Vagina (tissue), 2 donors: Measurements from ENCODE around the gene GDPGP1. TPM values are rescaled to one million over a fixed set of nuclear protein-coding genes. Genes with fewer than 3 reads are reported as not detected.

Source experiments
- DNase-seq, 2 donors: peaks; one replicate each; pipeline ENCODE4 v3.0.0-alpha.2; 2017; ENCODE audit errors: extremely low spot score in 2 of 2
- H3K27ac ChIP-seq: fragments of 200-600 bp; sonication (generic); one replicate; pipeline ENCODE4 v1.5.1; 2019
- H3K27me3 ChIP-seq: fragments of 200-600 bp; sonication (generic); one replicate; pipeline ENCODE4 v1.5.1; 2019
- H3K36me3 ChIP-seq, 2 donors: fragments of 200-600 bp; sonication (generic); one replicate each; pipeline ENCODE4 v1.5.1; 2017 to 2019
- H3K4me1 ChIP-seq: fragments of 200-600 bp; sonication (generic); one replicate; pipeline ENCODE4 v1.5.1; 2019
- H3K4me3 ChIP-seq, 2 donors: fragments of 200-600 bp; sonication (generic); 1 replicate in 1 of 2; 2 replicates in 1 of 2; pipeline ENCODE4 v1.5.1; 2016 to 2019
- H3K9me3 ChIP-seq: fragments of 200-600 bp; sonication (generic); one replicate; pipeline ENCODE4 v1.5.1; 2019
- CTCF ChIP-seq, 3 experiments: fragments of 450-650 bp in 2 of 3; fragments of 200-600 bp in 1 of 3; sonication (generic) in 1 of 3; IDR thresholded peaks; one replicate each; pipeline ENCODE4 v1.5.1; 2017 to 2019; ENCODE audit warnings: antibody characterized with exemption in 3 of 3, mild to moderate bottlenecking in 2 of 3, moderate library complexity in 2 of 3
- POLR2A ChIP-seq, 2 donors: fragments of 450-650 bp; IDR thresholded peaks; one replicate each; pipeline ENCODE4 v1.6.1; 2017; ENCODE audit warnings: antibody characterized with exemption in 2 of 2, mild to moderate bottlenecking in 2 of 2, moderate library complexity in 2 of 2
- POLR2AphosphoS5 ChIP-seq, 2 donors: sonication (generic); formaldehyde crosslinking; IDR thresholded peaks; one replicate each; pipeline ENCODE4 v1.9.0; 2017; ENCODE audit warnings: antibody characterized with exemption in 2 of 2, mild to moderate bottlenecking in 2 of 2, low read depth in 1 of 2; ENCODE audit not compliant: insufficient read depth in 1 of 2
- intact Hi-C: fragments of 100-400 bp; cut with DNase I; formaldehyde crosslinking; loops from one replicate; pipeline ENCODE4 v1.15.1; 2023
- total RNA-seq: library from RNA; depleted of rRNA; stranded (reverse); fragments of >200 nt; gene quantifications from one replicate; pipeline ENCODE4 v1.2.3, GENCODE V29; 2016

Gene GDPGP1
- total RNA-seq, 1 donor from 2014 or later: 4.9 TPM

GRCh38 chr15:90191794-90192509 lies 42.1 kb upstream of the GDPGP1 start:
- intact Hi-C loops: no loop called here
- H3K4me3 ChIP-seq: no peak overlapping the region
- H3K27me3 ChIP-seq: no peaks in the 10 kb centered on the region
- H3K36me3 ChIP-seq: no peaks in the 10 kb centered on the region
- peak overlapping the region; percentile 75 for H3K27ac ChIP-seq
- peaks cover 57% of the 10 kb centered on the region for H3K4me1 ChIP-seq
- H3K9me3 ChIP-seq: no peaks in the 10 kb centered on the region
- peak in 1 of 2 donors; percentile 33 for TF ChIP-seq POLR2AphosphoS5 (IDR thresholded peaks at IDR 0.05; ENCODE audit: insufficient read depth in 1 of 2, low read depth in 1 of 2)
- TF ChIP-seq CTCF (IDR thresholded peaks at IDR 0.05): no peak
- no peak for DNase-seq

GRCh38 chr15:90192961-90193786 lies 40.8 kb upstream of the GDPGP1 start:
- intact Hi-C loops: no loop called here
- DNase-seq: no peak

GRCh38 chr15:90194655-90195054 lies 39.4 kb upstream of the GDPGP1 start:
- H3K4me3 ChIP-seq: no peak overlapping the region
- DNase-seq: no peak
- no peaks in the 10 kb centered on the region for H3K9me3 ChIP-seq
- intact Hi-C loops: no loop called here
- no peaks in the 10 kb centered on the region for H3K36me3 ChIP-seq
- peaks cover 50% of the 10 kb centered on the region for H3K4me1 ChIP-seq
- no peak overlapping the region for H3K27ac ChIP-seq
- H3K27me3 ChIP-seq: no peaks in the 10 kb centered on the region
- TF ChIP-seq CTCF (IDR thresholded peaks at IDR 0.05): no peak
- TF ChIP-seq POLR2AphosphoS5 (IDR thresholded peaks at IDR 0.05; ENCODE audit: insufficient read depth in 1 of 2, low read depth in 1 of 2): no peak
- TF ChIP-seq POLR2A (IDR thresholded peaks at IDR 0.05): no peak

More at GRCh38 chr15:90192961-90193786, 40.8 kb upstream of the GDPGP1 start:
- Histone ChIP-seq H3K4me1 (peaks cover 56% of the 10 kb centered on the region), H3K27me3 (no peaks in the 10 kb centered on the region), H3K27ac (peak overlapping the region; percentile 75), H3K9me3 (no peaks in the 10 kb centered on the region), H3K4me3 (no peak overlapping the region), H3K36me3 (no peaks in the 10 kb centered on the region)
- TF ChIP-seq CTCF (IDR thresholded peaks at IDR 0.05) (no peak), POLR2A (IDR thresholded peaks at IDR 0.05) (no peak), POLR2AphosphoS5 (IDR thresholded peaks at IDR 0.05; ENCODE audit: insufficient read depth in 1 of 2, low read depth in 1 of 2) (no peak)

- peaks cover 53% of the 10 kb centered on the region for H3K4me1 ChIP-seq
- DNase-seq: no peak
- H3K27ac ChIP-seq: peak overlapping the region; percentile 86
- no peaks in the 10 kb centered on the region for H3K9me3 ChIP-seq
- intact Hi-C loops: no loop called here
- TF ChIP-seq CTCF (IDR thresholded peaks at IDR 0.05) (peak in 1 of 3 experiments; percentile 1), POLR2AphosphoS5 (IDR thresholded peaks at IDR 0.05; ENCODE audit: insufficient read depth in 1 of 2, low read depth in 1 of 2) (no peak)
- H3K27me3 ChIP-seq: no peaks in the 10 kb centered on the region
- H3K4me3 ChIP-seq: peak overlapping the region; percentile 89 to 90
- no peaks in the 10 kb centered on the region for H3K36me3 ChIP-seq
These were observed 33.4 kb upstream of the GDPGP1 start for GRCh38 chr15:90200534-90201129.
